ENCODE data around the gene THAP5. TPM values are rescaled to one million over a fixed set of nuclear protein-coding genes. Genes with fewer than 3 reads are reported as not detected.

Gene THAP5
- 25.4 TPM for total RNA-seq
- long read RNA-seq, transcript THAP5-203 (3 exons, 3,306 nt): major isoform, 17 of 18 reads
- long read RNA-seq, partial matches to known transcripts: 0 of 18 reads
- long read RNA-seq, other reads (novel, unspliced or antisense): 0 of 18 reads

- intact Hi-C loops (cut with DNase I): loop anchor here (1.0 kb wide), 1 partner anchor 43 kb away; the partner anchor contains the start of gene PNPLA8
These were observed at the start of gene THAP5, which contains the start of gene DNAJB9 for GRCh38 chr7:108569381-108570145. Gene THAP5 (minus strand): TSS chr7:108569706. CDS start chr7:108569569, 137 bp downstream. Gene DNAJB9 (plus strand): TSS chr7:108569874. CDS start chr7:108571727, 1,853 bp downstream.

GRCh38 chr7:108618056-108618455 is 48.5 kb upstream of the THAP5 start:
- intact Hi-C loops (cut with DNase I): no loop called here
- no peak for DNase-seq (ENCODE audit: low spot score)

More at GRCh38 chr7:108569381-108570145, at the start of gene THAP5, which contains the start of gene DNAJB9:
- peak; percentile 100 for DNase-seq (ENCODE audit: low spot score)

GRCh38 chr7:108614896-108615295 is 45.4 kb upstream of the THAP5 start:
- intact Hi-C loops (cut with DNase I): no loop called here
- DNase-seq (ENCODE audit: low spot score): no peak

GRCh38 chr7:108613949-108614381 is 44.5 kb upstream of the THAP5 start:
- intact Hi-C loops (cut with DNase I): no loop called here
- DNase-seq (ENCODE audit: low spot score): no peak

- no peak for DNase-seq (ENCODE audit: low spot score)
- intact Hi-C loops (cut with DNase I): no loop called here
These were observed 43.8 kb upstream of the THAP5 start for GRCh38 chr7:108613147-108613948.

- DNase-seq (ENCODE audit: low spot score): no peak
- intact Hi-C loops (cut with DNase I): no loop called here
These were observed 41.8 kb upstream of the THAP5 start for GRCh38 chr7:108611268-108611667.

- DNase-seq (ENCODE audit: low spot score): no peak
- intact Hi-C loops (cut with DNase I): no loop called here
These were observed 40.1 kb upstream of the THAP5 start for GRCh38 chr7:108609643-108610042.

- intact Hi-C loops (cut with DNase I): no loop called here
- DNase-seq (ENCODE audit: low spot score): no peak
These were observed 36.2 kb upstream of the THAP5 start for GRCh38 chr7:108605559-108606201.

- intact Hi-C loops (cut with DNase I): no loop called here
- DNase-seq (ENCODE audit: low spot score): no peak
These were observed 35.0 kb upstream of the THAP5 start for GRCh38 chr7:108604307-108605077.

GRCh38 chr7:108603656-108604306 is 34.3 kb upstream of the THAP5 start:
- DNase-seq (ENCODE audit: low spot score): no peak
- intact Hi-C loops (cut with DNase I): no loop called here

- intact Hi-C loops (cut with DNase I): no loop called here
- DNase-seq (ENCODE audit: low spot score): no peak
These were observed 30.9 kb upstream of the THAP5 start for GRCh38 chr7:108600399-108600798.

- DNase-seq (ENCODE audit: low spot score): no peak
- intact Hi-C loops (cut with DNase I): no loop called here
These were observed 29.5 kb upstream of the THAP5 start for GRCh38 chr7:108598914-108599580.

- no peak for DNase-seq (ENCODE audit: low spot score)
- intact Hi-C loops (cut with DNase I): no loop called here
These were observed 28.6 kb upstream of the THAP5 start for GRCh38 chr7:108598153-108598552.

GRCh38 chr7:108596560-108596959 is 27.1 kb upstream of the THAP5 start:
- intact Hi-C loops (cut with DNase I): no loop called here
- DNase-seq (ENCODE audit: low spot score): no peak

- DNase-seq (ENCODE audit: low spot score): no peak
- intact Hi-C loops (cut with DNase I): no loop called here
These were observed 23.2 kb upstream of the THAP5 start for GRCh38 chr7:108592646-108593201.

- intact Hi-C loops (cut with DNase I): no loop called here
- DNase-seq (ENCODE audit: low spot score): no peak
These were observed 21.1 kb upstream of the THAP5 start for GRCh38 chr7:108590606-108591005.

GRCh38 chr7:108589874-108590273 is 20.4 kb upstream of the THAP5 start:
- intact Hi-C loops (cut with DNase I): no loop called here

GRCh38 chr7:108589199-108589598 is 19.7 kb upstream of the THAP5 start:
- intact Hi-C loops (cut with DNase I): no loop called here
- DNase-seq (ENCODE audit: low spot score): no peak

More at GRCh38 chr7:108589874-108590273, 20.4 kb upstream of the THAP5 start:
- DNase-seq (ENCODE audit: low spot score): no peak

All from cardiac septum (tissue), 1 donor.